Vagina (tissue), 2 donors: Measurements from ENCODE around the gene CTNND2. TPM values are rescaled to one million over a fixed set of nuclear protein-coding genes. Genes with fewer than 3 reads are reported as not detected.
A peak's percentile ranks its signal among the peaks of the same experiment; 100 is the strongest.

Experiments used
- DNase-seq, 2 donors: peaks; one replicate each; pipeline ENCODE4 v3.0.0-alpha.2; 2017; ENCODE audit errors: extremely low spot score in 2 of 2
- H3K27ac ChIP-seq: fragments of 200-600 bp; sonication (generic); one replicate; pipeline ENCODE4 v1.5.1; 2019
- H3K27me3 ChIP-seq: fragments of 200-600 bp; sonication (generic); one replicate; pipeline ENCODE4 v1.5.1; 2019
- H3K36me3 ChIP-seq, 2 donors: fragments of 200-600 bp; sonication (generic); one replicate each; pipeline ENCODE4 v1.5.1; 2017 to 2019
- H3K4me1 ChIP-seq: fragments of 200-600 bp; sonication (generic); one replicate; pipeline ENCODE4 v1.5.1; 2019
- H3K4me3 ChIP-seq, 2 donors: fragments of 200-600 bp; sonication (generic); 1 replicate in 1 of 2; 2 replicates in 1 of 2; pipeline ENCODE4 v1.5.1; 2016 to 2019
- H3K9me3 ChIP-seq: fragments of 200-600 bp; sonication (generic); one replicate; pipeline ENCODE4 v1.5.1; 2019
- CTCF ChIP-seq, 3 experiments: fragments of 450-650 bp in 2 of 3; fragments of 200-600 bp in 1 of 3; sonication (generic) in 1 of 3; IDR thresholded peaks; one replicate each; pipeline ENCODE4 v1.5.1; 2017 to 2019; ENCODE audit warnings: antibody characterized with exemption in 3 of 3, mild to moderate bottlenecking in 2 of 3, moderate library complexity in 2 of 3
- POLR2A ChIP-seq, 2 donors: fragments of 450-650 bp; IDR thresholded peaks; one replicate each; pipeline ENCODE4 v1.6.1; 2017; ENCODE audit warnings: antibody characterized with exemption in 2 of 2, mild to moderate bottlenecking in 2 of 2, moderate library complexity in 2 of 2
- POLR2AphosphoS5 ChIP-seq, 2 donors: sonication (generic); formaldehyde crosslinking; IDR thresholded peaks; one replicate each; pipeline ENCODE4 v1.9.0; 2017; ENCODE audit warnings: antibody characterized with exemption in 2 of 2, mild to moderate bottlenecking in 2 of 2, low read depth in 1 of 2; ENCODE audit not compliant: insufficient read depth in 1 of 2
- intact Hi-C: fragments of 100-400 bp; cut with DNase I; formaldehyde crosslinking; loops from one replicate; pipeline ENCODE4 v1.15.1; 2023
- total RNA-seq: library from RNA; depleted of rRNA; stranded (reverse); fragments of >200 nt; gene quantifications from one replicate; pipeline ENCODE4 v1.2.3, GENCODE V29; 2016

CTNND2 gene
- total RNA-seq, 1 donor from 2014 or later = 1.7 TPM

GRCh38 chr5:11230890-11231289 lies 673.4 kb downstream of the CTNND2 start:
- no peak for TF ChIP-seq POLR2AphosphoS5 (IDR thresholded peaks at IDR 0.05; ENCODE audit: insufficient read depth in 1 of 2, low read depth in 1 of 2)
- TF ChIP-seq CTCF (IDR thresholded peaks at IDR 0.05) = no peak
- TF ChIP-seq POLR2A (IDR thresholded peaks at IDR 0.05) = no peak
- H3K4me3 ChIP-seq = no peak overlapping the region
- intact Hi-C loops = no loop called here
- no peaks in the 10 kb centered on the region for H3K36me3 ChIP-seq
- peak in 1 of 2 donors; percentile 64 for DNase-seq
- H3K4me1 ChIP-seq = no peaks in the 10 kb centered on the region
- H3K27me3 ChIP-seq = no peaks in the 10 kb centered on the region
- H3K9me3 ChIP-seq = no peaks in the 10 kb centered on the region
- H3K27ac ChIP-seq = no peak overlapping the region

GRCh38 chr5:11227064-11227463 lies 677.2 kb downstream of the CTNND2 start:
- no peak overlapping the region for H3K27ac ChIP-seq
- intact Hi-C loops = no loop called here
- no peaks in the 10 kb centered on the region for H3K27me3 ChIP-seq
- no peaks in the 10 kb centered on the region for H3K4me1 ChIP-seq
- H3K9me3 ChIP-seq = no peaks in the 10 kb centered on the region
- TF ChIP-seq CTCF (IDR thresholded peaks at IDR 0.05) (no peak), POLR2AphosphoS5 (IDR thresholded peaks at IDR 0.05; ENCODE audit: insufficient read depth in 1 of 2, low read depth in 1 of 2) (no peak), POLR2A (IDR thresholded peaks at IDR 0.05) (no peak)
- DNase-seq = no peak
- H3K4me3 ChIP-seq = no peak overlapping the region
- no peaks in the 10 kb centered on the region for H3K36me3 ChIP-seq

- H3K27me3 ChIP-seq = no peaks in the 10 kb centered on the region
- H3K27ac ChIP-seq = no peak overlapping the region
- H3K36me3 ChIP-seq = no peaks in the 10 kb centered on the region
- intact Hi-C loops = no loop called here
- no peak for TF ChIP-seq POLR2A (IDR thresholded peaks at IDR 0.05)
- TF ChIP-seq POLR2AphosphoS5 (IDR thresholded peaks at IDR 0.05; ENCODE audit: insufficient read depth in 1 of 2, low read depth in 1 of 2) = no peak
- no peak overlapping the region for H3K4me3 ChIP-seq
- H3K4me1 ChIP-seq = no peaks in the 10 kb centered on the region
- no peak for DNase-seq
- H3K9me3 ChIP-seq = no peaks in the 10 kb centered on the region
These were observed 679.6 kb downstream of the CTNND2 start for GRCh38 chr5:11224436-11225187.

GRCh38 chr5:11222169-11222568 lies 682.1 kb downstream of the CTNND2 start:
- Histone ChIP-seq H3K4me3 (no peak overlapping the region), H3K4me1 (no peaks in the 10 kb centered on the region), H3K9me3 (no peaks in the 10 kb centered on the region), H3K36me3 (no peaks in the 10 kb centered on the region), H3K27ac (no peak overlapping the region), H3K27me3 (no peaks in the 10 kb centered on the region)
- no peak for DNase-seq
- intact Hi-C loops = no loop called here
- TF ChIP-seq POLR2A (IDR thresholded peaks at IDR 0.05) = no peak
- TF ChIP-seq CTCF (IDR thresholded peaks at IDR 0.05) = no peak
- TF ChIP-seq POLR2AphosphoS5 (IDR thresholded peaks at IDR 0.05; ENCODE audit: insufficient read depth in 1 of 2, low read depth in 1 of 2) = no peak

GRCh38 chr5:11214864-11215644 lies 689.2 kb downstream of the CTNND2 start:
- Histone ChIP-seq H3K9me3 (no peaks in the 10 kb centered on the region), H3K27me3 (no peaks in the 10 kb centered on the region), H3K27ac (no peak overlapping the region), H3K4me1 (no peaks in the 10 kb centered on the region), H3K36me3 (no peaks in the 10 kb centered on the region), H3K4me3 (no peak overlapping the region)
- DNase-seq = no peak
- intact Hi-C loops = no loop called here
- no peak for TF ChIP-seq CTCF (IDR thresholded peaks at IDR 0.05)
- TF ChIP-seq POLR2A (IDR thresholded peaks at IDR 0.05) = no peak
- TF ChIP-seq POLR2AphosphoS5 (IDR thresholded peaks at IDR 0.05; ENCODE audit: insufficient read depth in 1 of 2, low read depth in 1 of 2) = no peak
